PC-3 (cell line): ENCODE data around the gene TRIM47.

ENCODE experiments used
- EZH2 ChIP-seq: fragments of 300-600 bp; sonication (generic); IDR thresholded peaks from one replicate; pipeline ENCODE4 v1.6.1; 2017; ENCODE audit warnings: antibody characterized with exemption, mild to moderate bottlenecking, low read length; ENCODE audit not compliant: unreplicated experiment
- TF ChIP-seq, protein P1 (sequence below): fragments of 300-600 bp; sonication (generic); conservative IDR thresholded peaks from 2 replicates; pipeline ENCODE4 v1.5.1; 2017; ENCODE audit warnings: antibody characterized with exemption, low read depth, mild to moderate bottlenecking, low read length

DNA sequence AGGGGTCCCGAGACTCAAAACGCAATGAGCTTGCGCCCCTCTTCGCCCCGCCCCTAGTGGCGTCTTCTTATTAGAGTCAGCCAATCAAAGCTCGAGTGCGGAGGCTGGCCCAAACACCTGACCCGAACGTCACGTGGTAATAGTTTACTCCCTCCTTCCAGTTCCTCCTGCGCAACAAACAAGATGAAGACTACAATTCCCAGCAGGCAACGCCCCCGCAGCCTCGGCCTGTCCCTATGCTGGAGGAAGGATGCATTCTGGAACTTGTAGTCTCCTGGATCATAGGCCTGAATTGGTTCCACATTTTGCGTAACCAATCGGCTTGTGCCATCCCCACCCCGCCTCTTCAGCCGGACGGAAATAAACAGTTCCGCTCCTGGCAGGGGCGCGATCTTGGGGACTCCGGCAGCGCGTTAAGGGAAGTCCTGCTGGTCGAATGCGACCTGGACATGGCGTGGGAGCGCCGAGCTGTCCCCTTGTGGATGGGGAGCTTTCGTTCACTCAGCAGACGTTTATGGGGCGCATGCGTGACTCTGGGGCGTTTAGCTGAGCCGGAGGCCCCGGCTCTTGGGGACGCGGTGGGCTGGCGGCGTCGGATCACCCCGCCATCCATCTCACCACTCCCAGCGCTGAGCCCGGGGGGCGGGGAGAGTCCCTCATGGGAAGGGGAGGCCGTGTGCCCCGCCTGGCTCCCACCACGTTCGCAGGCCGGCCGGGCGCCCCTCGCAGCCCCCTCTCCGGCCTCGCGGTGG, 22.9 kb downstream of the TRIM47 start, which contains the start of gene WBP2:
- TF ChIP-seq, protein P1, sequence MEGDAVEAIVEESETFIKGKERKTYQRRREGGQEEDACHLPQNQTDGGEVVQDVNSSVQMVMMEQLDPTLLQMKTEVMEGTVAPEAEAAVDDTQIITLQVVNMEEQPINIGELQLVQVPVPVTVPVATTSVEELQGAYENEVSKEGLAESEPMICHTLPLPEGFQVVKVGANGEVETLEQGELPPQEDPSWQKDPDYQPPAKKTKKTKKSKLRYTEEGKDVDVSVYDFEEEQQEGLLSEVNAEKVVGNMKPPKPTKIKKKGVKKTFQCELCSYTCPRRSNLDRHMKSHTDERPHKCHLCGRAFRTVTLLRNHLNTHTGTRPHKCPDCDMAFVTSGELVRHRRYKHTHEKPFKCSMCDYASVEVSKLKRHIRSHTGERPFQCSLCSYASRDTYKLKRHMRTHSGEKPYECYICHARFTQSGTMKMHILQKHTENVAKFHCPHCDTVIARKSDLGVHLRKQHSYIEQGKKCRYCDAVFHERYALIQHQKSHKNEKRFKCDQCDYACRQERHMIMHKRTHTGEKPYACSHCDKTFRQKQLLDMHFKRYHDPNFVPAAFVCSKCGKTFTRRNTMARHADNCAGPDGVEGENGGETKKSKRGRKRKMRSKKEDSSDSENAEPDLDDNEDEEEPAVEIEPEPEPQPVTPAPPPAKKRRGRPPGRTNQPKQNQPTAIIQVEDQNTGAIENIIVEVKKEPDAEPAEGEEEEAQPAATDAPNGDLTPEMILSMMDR: no peak; the same call in 1 of the 2 replicates
- TF ChIP-seq EZH2: no peak
